ENCODE measurements around the gene GRB2. TPM values are rescaled to one million over a fixed set of nuclear protein-coding genes. Genes with fewer than 3 reads are reported as not detected.

Gene GRB2
- total and polyA plus RNA-seq, 7 donors, result 39.5 to 71.6 (median 65.0) TPM

GRCh38 chr17:75307957-75308731 lies 97.3 kb downstream of the GRB2 start:
- no peaks in the 10 kb centered on the region for H3K36me3 ChIP-seq (ENCODE audit: insufficient read depth in 1 of 2, low read depth in 1 of 2)
- DNase-seq, result no peak
- WGBS, 3 donors, result 55 to 66% (median 59%) methylated on average over 13 of the region's 13 CpGs
- no peak overlapping the region for H3K4me3 ChIP-seq
- H3K27ac ChIP-seq, result no peak overlapping the region
- H3K4me1 ChIP-seq, result no peaks in the 10 kb centered on the region
- no peaks in the 10 kb centered on the region for H3K27me3 ChIP-seq (ENCODE audit: insufficient read depth in 3 of 3, low read length in 2 of 3)
- TF ChIP-seq CTCF (IDR thresholded peaks at IDR 0.05), result no peak
- H3K9me3 ChIP-seq, result no peaks in the 10 kb centered on the region
- ATAC-seq, result no peak
- intact Hi-C loops (cut with DNase I), result no loop called here

- H3K4me1 ChIP-seq, result no peaks in the 10 kb centered on the region
- no peak for TF ChIP-seq CTCF (IDR thresholded peaks at IDR 0.05)
- ATAC-seq (no peak), DNase-seq (no peak)
- no peak overlapping the region for H3K27ac ChIP-seq
- WGBS, 3 donors, result 82 to 86% (median 83%) methylated on average over 17 of the region's 17 CpGs
- H3K36me3 ChIP-seq (ENCODE audit: insufficient read depth in 1 of 2, low read depth in 1 of 2), result no peaks in the 10 kb centered on the region
- H3K27me3 ChIP-seq (ENCODE audit: insufficient read depth in 3 of 3, low read length in 2 of 3), result no peaks in the 10 kb centered on the region
- H3K4me3 ChIP-seq, result no peak overlapping the region
- intact Hi-C loops (cut with DNase I), result no loop called here
- no peaks in the 10 kb centered on the region for H3K9me3 ChIP-seq
Measured at GRCh38 chr17:75301502-75302206, 103.8 kb downstream of the GRB2 start.

GRCh38 chr17:75301049-75301448 lies 104.4 kb downstream of the GRB2 start:
- no peak overlapping the region for H3K27ac ChIP-seq
- intact Hi-C loops (cut with DNase I), result no loop called here
- no peak for DNase-seq
- no peak for ATAC-seq
- H3K36me3 ChIP-seq (ENCODE audit: insufficient read depth in 1 of 2, low read depth in 1 of 2), result no peaks in the 10 kb centered on the region
- no peak for TF ChIP-seq CTCF (IDR thresholded peaks at IDR 0.05)
- no peaks in the 10 kb centered on the region for H3K4me1 ChIP-seq
- H3K9me3 ChIP-seq, result no peaks in the 10 kb centered on the region
- no peaks in the 10 kb centered on the region for H3K27me3 ChIP-seq (ENCODE audit: insufficient read depth in 3 of 3, low read length in 2 of 3)
- no peak overlapping the region for H3K4me3 ChIP-seq
- WGBS, 3 donors, result 77 to 89% (median 81%) methylated on average over 9 of the region's 9 CpGs

GRCh38 chr17:75300280-75300679 lies 105.2 kb downstream of the GRB2 start:
- Histone ChIP-seq H3K27me3 (ENCODE audit: insufficient read depth in 3 of 3, low read length in 2 of 3) (no peaks in the 10 kb centered on the region), H3K36me3 (ENCODE audit: insufficient read depth in 1 of 2, low read depth in 1 of 2) (no peaks in the 10 kb centered on the region), H3K9me3 (no peaks in the 10 kb centered on the region), H3K27ac (no peak overlapping the region), H3K4me1 (no peaks in the 10 kb centered on the region), H3K4me3 (no peak overlapping the region)
- TF ChIP-seq CTCF (IDR thresholded peaks at IDR 0.05), result no peak
- WGBS, 3 donors, result 72 to 81% (median 76%) methylated on average over 7 of the region's 7 CpGs
- intact Hi-C loops (cut with DNase I), result no loop called here
- no peak for DNase-seq
- no peak for ATAC-seq
